NCI-H2227 treated with DMSO at 0.1 percent for 48 hours (cell line): ENCODE results near the gene SLC9A8.
A peak's percentile ranks its signal among the peaks of the same experiment; 100 is the strongest.
"Not testable (repeated sequence)": the region's sequence is repeated elsewhere in the genome, so short reads cannot be mapped to it uniquely, and the experiment has no call there.

Experiments used
- DNase-seq: peaks from one replicate; lab custom pipeline; 2025; lab: John Stamatoyannopoulos, UW

Gene SLC9A8, protein sequence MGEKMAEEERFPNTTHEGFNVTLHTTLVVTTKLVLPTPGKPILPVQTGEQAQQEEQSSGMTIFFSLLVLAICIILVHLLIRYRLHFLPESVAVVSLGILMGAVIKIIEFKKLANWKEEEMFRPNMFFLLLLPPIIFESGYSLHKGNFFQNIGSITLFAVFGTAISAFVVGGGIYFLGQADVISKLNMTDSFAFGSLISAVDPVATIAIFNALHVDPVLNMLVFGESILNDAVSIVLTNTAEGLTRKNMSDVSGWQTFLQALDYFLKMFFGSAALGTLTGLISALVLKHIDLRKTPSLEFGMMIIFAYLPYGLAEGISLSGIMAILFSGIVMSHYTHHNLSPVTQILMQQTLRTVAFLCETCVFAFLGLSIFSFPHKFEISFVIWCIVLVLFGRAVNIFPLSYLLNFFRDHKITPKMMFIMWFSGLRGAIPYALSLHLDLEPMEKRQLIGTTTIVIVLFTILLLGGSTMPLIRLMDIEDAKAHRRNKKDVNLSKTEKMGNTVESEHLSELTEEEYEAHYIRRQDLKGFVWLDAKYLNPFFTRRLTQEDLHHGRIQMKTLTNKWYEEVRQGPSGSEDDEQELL

DNA sequence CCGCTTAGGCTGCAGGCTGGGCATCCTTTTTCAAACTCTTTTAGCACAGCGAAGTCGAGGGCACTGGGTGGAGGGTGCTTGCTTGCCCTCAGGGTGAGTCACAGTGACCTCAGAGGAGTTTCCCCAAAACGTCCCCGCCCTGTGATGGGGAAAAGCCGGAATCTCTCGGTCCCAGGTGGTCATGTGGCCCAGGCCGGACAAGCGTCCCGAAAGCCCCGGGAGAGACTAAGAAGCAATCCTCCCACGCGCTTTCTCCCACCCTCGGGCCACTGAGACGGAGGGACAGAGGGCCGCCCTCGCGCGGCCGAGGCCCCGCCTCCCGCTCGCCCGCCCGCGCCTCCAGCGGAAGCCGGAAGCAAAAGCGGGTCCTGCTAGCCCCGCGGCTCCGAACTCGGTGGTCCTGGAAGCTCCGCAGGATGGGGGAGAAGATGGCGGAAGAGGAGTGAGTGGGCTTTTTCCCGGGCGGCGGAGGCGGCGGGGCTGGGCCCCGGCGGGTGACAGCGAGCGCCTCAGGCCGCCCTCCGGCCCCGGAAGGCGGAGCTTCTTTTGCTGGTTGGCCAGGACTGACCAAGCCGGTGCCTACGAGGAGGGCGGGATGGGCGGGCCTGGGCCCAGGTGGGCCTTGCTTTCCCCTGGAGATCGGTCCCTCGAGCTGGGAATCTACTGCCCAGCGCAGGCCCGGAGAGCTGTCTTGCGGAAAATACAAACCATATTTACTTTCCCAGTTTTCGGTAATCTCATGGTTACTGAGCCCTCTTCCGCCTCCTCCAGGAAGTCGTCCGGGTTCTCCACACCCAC lies at the start of gene SLC9A8:
SLC9A8 (plus strand) TSS at position 322 of the 798 bp plus-strand sequence; CDS start at position 417, 95 bp downstream.
- peak; percentile 90 for DNase-seq

- no peak for DNase-seq
Observed at GRCh38 chr20:49762940-49763766, 49.5 kb upstream of the SLC9A8 start.

DNA sequence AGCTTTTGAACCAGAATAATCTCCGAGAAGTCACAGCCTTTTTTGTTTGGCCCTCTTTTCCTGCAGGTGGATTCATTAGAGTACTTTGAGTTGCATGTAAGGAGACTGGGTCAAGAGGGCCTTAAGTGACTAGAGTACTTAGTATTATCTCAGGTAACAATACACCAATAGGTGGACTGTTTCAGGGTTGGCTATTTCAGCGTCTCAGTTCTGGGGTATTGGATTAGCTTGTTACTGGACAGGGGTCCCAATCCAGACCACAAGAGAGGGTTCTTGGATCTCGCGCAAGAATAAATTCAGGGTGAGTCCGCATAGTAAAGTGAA lies 47.3 kb upstream of the SLC9A8 start:
- no peak for DNase-seq

DNA sequence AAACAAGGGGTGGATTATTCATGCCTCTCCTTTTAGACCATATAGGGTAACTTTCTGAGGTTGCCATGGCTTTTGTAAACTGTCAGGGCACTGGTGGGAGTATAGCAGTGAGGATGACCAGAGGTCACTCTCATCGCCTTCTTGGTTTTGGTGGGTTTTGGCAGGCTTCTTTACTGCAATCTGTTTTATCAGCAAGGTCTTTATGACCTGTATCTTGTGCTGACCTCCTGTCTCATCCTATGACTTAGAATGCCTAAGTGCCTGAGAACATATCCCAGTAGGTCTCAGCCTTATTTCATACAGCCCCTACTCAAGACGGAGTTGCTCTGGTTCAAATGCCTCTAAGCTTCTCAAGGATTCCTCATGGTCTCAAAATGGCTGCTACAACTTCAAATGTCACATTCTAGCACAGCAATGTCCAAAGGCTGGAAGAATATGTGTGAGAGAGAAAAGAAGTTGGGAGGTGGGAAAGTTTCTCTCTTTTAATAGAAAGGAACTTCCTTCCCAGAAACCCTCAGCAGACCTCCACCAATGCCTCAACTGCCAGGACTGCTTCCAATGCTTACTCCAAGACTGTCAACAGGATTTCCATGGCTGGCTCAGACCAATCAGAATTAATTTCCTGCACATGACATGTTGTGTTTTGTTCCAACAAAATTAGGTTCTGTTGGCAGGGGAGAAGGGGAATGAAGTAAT lies 46.6 kb upstream of the SLC9A8 start:
- DNase-seq = no peak

GRCh38 chr20:49766979-49767521 lies 45.6 kb upstream of the SLC9A8 start:
- DNase-seq = no peak

DNA sequence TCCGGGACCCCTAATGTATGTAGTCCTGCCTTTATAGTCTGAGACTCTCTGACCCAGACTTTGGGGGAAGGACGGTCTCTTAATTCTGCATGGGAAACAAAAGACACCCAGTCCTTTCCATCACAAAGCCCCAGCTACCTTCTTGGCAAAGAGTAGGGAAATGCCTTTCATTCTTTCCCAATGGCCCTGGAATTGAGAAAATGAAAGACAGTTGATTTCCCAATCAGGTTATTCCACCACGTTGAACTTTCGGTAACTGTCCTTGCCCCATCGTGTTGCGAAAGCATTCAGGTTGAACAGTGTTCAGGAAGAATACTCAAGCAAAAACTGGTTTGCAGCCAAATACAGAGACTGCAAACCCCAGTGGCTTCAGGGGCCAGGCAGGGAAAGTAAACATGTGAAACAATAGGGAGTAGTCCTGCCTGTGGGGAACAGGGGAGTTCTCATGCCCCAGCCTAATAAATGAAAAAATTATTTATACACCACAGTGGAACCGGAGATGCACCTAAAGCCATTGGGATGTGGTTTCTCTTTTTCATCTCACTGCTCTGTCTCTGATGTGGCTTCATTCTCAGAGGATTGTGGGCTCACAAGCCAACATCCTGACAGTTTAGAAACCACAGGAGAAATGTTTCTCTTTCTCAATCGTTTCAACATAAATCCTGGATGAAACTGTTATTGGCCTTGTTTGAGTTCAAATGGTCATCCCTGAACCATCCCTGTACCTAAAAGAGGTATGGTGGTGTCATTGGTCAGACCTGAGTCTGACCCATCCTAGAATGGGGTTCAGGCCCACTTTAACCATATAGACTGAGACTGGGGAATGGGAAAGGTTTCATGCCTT lies 44.2 kb upstream of the SLC9A8 start:
- no peak for DNase-seq

DNA sequence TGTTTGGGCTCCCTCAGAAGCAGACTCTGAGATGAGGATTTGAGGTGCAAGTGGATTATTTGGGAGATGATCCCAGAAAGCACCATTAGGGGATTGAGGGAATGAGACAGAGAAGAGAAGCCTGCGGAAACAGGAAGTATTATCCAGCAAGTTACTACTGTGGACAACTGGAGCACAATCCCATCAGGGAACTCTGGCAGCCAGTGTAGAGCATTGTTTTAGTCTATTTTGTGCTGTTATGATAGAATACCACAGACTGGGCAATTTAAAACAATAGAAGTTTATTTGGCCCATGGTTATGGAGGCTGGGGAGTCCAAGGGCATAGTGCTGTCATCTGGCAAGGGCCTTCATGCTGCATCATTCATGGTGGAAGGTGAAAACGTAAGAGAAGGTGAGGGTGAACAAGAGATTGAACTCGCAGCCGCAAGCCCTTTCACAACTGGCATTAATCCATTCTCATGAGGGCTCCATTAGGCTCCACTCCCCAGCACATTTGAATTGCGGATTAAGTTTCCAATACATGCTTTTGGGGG lies 43.5 kb upstream of the SLC9A8 start:
- no peak for DNase-seq

GRCh38 chr20:49770634-49771033 lies 42.0 kb upstream of the SLC9A8 start:
- no peak for DNase-seq

GRCh38 chr20:49774213-49774612 lies 38.4 kb upstream of the SLC9A8 start:
- not testable (repeated sequence) for DNase-seq

- DNase-seq = no peak
Observed at GRCh38 chr20:49775229-49775693, 37.4 kb upstream of the SLC9A8 start.

GRCh38 chr20:49779972-49780371 lies 32.7 kb upstream of the SLC9A8 start:
- no peak for DNase-seq

GRCh38 chr20:49781676-49782075 lies 31.0 kb upstream of the SLC9A8 start:
- DNase-seq = no peak

DNA sequence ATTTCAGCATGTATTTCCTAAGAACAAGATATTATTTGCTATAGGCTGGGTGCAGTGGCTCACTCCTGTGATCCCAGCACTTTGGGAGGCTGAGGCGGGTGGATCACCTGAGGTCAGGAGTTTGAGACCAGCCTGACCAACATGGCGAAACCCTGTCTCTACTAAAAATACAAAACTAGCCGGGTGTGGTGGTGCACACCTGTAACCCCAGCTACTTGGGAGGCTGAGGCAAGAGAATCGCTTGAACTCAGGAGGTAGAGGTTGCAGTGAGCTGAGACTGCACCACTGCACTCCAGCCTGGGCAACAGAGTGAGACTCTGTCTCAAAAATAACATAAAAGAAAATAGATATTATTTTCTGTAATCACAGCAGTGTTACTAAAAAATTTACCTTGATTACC lies 30.2 kb upstream of the SLC9A8 start:
- DNase-seq = not testable (repeated sequence)

DNA sequence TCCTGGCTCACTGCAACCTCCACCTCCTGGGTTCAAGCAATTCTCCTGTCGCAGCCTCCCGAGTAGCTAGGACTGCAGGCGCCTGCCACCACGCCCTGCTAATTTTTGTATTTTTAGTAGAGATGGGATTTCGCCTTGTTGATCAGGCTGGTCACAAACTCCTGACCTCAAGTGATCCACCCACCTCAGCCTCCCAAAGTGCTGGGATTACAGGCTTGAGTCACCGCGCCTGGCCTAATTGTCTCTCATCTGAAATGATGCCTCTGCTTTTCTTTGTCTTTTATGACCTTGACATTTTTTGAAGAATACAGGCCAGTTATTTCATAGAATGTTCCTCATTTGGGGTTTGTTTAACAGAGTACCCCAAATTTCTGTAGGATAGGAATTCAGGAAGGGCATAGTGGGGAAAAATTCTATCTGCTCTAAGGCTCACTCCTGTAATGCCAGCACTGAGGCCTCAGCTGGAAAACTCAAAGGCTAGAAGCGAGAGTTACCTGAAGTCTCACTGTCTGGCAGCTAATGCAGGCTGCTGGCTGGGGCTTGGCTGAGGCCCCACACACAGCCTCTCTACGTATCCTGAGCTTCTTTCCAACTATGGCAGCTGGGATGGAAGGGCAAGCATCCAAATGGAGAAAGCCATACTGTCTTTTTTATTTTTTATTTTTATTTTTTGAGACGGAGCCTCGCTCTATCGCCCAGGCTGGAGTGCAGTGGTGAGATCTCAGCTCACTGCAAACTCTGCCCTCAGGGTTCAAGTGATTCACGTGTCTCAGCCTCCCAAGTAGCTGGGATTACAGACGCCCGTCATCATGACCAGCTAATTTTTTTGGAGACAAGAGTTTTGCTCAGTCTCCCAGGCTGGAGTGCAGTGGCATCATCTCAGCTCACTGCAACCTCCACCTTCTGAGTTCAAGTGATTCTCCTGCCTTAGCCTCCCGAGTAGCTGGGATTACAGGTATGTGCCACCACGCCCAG lies 29.3 kb upstream of the SLC9A8 start:
- peak; percentile 23 for DNase-seq

DNA sequence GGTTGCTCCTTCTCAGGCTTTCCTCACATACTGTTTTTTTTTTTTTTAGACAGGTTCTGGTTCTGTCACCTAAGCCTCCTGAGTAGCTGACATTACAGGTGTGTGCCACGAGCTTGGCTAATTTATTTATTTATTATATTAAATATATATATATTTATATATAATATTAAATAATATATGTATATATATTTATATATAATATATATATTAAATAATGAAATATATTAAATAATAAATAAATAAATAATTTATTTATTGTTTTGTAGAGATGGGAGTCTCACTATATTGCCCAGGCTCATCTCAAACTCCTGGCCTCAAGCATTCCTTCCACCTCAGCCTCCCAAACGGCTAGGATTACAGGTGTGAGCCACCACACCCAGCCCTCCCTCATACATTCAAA lies 28.3 kb upstream of the SLC9A8 start:
- no peak for DNase-seq

DNA sequence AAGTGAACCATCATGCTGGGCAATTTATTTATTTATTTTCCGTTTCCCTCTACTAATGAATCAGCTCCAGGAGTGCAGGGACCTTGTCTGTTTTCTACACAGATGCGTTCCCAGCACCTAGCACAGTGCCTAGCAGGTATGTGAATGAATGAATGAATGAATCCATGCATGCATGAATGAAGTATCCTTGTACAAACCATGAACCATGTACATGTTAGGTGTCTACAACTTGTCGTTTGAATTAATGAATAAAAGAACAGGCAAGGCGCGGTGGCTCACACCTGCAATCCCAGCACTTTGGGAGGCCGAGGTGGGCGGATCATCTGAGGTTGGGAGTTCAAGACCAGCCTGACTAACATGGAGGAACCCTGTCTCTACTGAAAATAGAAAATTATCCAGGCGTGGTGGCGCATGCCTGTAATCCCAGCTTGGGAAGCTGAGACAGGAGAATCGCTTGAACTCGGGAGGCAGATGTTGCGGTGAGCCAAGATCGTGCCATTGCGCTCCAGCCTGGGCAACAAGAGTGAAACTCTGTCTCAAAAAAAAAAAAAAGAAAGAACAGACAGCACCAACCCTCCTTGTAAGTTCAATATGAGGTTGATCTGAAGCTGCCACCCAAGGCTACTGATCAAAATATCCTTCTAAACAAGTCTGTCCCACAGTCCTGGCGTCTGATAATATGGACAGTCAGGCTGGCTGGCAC lies 27.3 kb upstream of the SLC9A8 start:
- DNase-seq = no peak

DNA sequence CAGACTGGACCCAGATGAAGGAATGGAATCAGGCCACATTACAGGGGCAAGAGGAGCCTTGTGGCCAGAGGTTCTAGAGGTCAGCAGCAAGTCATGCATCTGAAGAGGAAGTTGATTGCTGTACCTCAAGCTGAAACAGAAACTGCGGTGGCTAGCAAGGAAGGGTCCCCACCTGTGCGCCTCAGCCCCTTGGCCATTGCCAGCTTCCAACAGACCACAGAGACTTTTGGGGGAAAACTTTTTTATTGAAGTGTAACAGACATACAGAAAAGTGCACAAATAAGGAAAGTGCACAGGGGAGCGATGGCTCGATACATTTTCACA lies 26.8 kb upstream of the SLC9A8 start:
- DNase-seq = no peak

DNA sequence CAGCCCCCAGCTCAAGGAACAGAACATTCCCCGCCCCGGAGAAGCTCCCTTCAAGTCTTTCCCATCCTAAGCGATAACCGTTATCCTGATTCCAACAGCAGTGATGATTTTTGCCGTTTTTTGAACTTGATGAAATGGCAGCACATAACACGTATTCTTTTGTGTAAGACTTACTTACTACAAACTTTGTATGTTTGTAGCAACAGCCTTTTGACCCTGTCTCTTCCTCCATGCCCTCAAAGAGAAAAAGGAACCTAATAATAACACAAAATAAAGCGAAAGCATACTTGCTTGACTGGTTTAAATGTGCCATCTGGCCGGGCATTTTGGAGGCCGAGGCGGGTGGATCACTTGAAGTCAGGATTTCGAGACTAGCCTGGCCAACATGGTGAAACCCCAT lies 26.4 kb upstream of the SLC9A8 start:
- DNase-seq = no peak
